ENCODE results near the gene SUGP1.

SUGP1 gene

DNA sequence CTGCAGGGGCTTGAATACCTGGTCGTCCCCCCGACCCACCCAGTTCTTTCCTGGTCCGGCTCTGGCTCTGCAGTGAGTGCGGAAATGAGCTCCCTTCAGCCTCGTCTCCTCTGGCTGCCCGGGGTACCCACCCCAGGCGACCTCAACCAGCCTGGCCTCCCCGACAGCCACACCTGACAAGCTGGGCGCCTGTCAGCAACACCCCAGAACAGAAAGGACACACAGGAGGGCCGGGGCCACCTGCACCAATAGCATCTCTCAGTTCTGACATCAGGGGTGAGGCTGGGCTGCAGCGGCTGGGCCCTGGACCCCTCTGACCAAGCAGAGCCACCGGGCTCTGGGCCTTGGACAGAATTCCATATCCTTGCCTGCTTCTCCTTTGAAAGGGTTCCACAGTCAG, 19.7 kb downstream of the SUGP1 start:
- no peak for DNase-seq

DNA sequence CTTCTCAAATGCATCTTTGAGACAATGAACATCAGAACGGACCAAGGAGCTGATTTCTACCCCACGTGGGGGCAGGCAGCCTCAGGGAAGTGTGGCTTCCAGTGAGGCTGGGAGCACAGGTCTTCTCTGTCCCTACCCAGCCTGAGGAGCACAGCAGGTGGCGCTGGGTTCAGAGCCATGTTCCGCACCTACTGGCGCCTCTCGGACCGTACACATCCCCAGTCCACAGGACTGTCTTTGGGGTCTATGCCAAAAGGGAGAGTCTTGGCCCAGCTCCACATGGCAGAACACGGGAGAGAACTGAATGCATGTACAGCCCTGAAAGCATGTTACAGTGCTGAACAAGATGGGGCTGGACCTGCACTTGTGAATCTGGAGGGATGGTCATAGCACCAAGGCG, 22.6 kb downstream of the SUGP1 start:
- no peak for DNase-seq

DNA sequence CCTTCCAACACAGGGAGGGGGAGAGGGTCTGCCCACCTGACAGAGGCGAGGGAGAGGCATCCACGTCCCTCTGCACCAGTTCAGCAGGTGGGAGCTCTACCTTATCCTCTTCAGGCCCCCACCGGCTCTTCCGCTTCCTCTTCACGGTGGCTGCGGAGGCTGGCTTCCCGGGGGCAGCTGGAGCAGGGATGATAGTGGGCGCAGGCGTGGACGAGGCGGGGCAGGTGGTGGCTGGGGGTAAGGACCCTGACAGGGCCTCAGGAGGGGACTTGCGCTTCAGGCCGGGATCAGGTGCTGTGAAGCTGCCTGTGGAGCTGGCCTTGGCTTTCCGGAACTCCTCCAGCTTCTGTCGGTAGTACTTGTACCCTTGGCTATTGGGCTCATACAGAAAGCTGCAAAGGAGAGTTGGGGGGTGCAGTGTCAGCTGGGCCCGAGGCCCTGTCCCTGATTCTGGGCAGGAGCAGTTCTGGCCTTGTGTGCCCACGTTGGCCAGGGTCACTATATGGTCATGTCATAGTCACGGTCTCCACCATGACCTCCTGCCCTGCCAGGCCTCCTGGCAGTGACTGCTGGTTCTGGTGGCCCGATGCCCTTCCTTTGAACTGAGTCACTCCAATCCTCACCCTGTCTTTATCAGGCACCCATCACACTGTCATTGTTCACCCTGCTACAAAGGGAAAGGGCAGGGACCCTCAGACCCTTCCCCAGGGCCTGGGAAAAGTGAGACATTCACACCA, 23.2 kb downstream of the SUGP1 start:
- no peak for DNase-seq

DNA sequence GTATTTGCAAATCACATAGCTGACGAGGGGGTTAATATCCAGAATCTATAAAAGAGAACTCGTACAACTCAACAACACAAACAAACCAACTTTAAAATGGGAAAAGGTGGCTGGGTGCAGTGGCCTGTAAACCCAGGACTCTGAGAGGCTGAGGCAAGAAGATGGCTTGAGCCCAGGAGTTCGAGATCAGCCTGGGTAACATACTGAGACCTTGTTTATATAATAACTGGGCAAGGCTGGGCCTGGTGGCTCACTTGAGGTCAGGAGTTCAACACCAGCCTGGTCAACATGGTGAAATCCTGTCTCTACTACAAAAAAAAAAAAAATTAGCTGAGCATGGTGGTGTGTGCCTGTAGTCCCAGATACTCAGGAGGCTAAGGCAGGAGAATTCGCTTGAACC, 25.4 kb downstream of the SUGP1 start:
- no peak for DNase-seq

DNA sequence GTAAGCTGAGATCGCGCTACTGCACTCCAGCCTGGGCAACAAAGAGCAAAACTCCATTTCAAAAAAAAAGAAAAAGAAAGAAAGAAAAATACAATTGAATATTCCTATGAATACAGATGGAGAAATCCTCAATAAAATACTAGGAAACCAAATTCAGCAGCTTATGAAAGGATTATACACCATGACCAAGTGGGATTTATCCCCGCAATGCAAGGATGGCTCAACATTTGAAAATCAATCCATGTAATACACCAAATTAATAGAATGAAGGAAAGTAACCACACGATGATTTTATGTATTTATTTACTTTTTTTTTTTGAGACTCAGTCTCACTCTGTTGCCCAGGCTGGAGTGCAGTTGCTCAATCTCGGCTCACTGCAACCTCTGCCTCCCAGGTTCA, 27.7 kb downstream of the SUGP1 start:
- no peak for DNase-seq

DNA sequence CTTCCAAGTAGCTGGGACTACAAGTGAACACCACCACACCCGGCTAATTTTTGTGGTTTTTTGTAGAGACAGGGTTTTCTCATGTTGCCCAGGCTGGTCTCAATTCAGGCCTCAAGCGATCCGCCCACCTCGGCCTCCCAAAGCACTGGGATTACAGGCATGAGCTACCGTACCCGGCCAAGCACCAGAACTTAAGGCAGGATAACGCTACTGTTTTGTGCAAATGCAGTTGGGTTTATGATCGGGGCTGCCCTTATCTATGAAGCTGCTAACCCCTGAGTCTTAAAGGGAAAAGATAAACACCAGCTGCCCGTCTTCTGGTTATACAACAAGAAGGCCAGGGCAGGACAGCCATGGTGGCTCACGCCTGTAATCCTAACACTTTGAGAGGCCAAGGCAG, 34.6 kb downstream of the SUGP1 start:
- no peak for DNase-seq

DNA sequence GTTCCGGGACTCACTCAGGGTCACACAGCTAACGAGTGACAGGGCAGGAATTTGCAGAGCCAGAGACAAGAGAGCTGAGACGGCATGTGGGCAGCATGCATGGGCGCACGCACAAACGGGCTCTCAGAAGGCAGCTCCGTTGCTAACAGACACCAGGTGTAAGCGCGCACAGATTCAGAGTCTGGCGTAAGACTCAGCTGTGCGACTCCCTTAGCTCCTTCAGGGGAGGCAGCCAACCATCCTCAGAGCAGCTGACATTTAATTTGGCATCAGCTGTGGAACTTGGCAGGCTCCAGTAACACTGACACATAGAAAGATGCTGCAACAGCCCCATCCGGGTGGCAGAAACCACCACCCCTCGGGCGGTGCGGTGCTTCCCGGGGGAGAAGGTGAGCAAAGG, 39.7 kb downstream of the SUGP1 start:
- no peak for DNase-seq

DNA sequence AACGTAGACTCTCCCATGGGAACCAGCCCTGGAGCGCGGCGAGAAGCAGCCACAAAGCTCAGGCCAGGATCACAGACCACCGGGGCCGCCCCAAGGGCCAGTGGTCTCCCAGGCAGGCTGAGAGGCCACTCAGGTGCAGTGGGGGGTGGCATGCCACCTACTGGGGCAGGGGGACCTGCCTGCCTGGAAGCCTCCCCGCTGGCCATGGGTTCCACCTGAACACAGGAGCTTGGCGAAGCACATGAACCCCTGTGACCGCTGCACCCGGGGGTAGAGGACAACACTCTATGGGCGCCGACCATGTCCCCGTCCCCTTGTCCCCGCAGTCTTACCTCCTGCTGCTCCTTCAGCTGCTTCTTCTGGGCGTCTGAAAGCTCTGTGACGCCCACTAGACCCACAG, 40.5 kb downstream of the SUGP1 start:
- DNase-seq = no peak

DNA sequence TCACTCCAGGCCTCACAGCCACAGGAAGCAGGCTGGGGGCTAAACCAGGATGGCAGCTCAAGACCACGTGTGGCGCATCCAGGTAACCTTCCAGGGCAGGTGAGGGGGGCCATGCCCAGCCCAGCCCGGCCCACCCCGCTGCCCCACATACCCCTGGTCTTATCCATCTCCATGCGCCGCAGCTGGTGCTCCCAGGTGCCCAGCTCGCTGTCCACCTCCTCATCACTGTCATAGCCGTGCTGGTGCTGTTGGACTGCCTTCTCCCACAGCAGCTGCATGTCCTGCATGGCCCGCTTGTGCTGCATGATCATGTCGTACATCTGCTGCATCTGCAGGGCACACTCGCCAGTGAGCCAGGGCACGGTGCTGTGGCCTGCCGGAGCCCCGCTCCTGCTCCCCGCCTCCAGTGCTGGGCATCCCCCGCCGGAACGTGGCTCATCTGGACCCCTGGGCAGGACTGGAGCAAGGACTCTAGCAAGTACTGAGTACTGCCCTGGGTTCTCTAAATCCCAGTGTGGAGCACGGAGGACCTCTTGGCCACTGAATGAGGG, 41.2 kb downstream of the SUGP1 start:
- no peak for DNase-seq

DNA sequence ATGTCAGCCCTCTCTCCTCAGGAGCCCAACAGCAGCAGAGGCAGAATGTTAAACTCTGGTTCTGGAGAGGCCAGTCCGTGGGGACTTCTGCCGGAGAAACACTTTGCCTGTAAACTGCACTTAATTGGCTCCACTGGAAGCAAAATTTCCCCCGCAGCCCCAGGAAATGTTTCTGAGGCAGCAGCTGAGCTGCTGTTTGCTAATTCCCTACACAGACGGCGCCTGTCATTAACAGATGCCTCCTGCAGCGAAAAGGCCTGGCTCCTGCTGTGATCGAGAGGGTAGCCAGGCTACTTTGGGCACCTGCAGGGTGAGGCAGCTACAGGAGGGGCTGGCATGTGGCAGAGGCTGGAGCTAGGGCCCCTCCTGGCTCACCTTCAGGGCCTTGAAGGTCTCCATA, 42.0 kb downstream of the SUGP1 start:
- no peak for DNase-seq

DNA sequence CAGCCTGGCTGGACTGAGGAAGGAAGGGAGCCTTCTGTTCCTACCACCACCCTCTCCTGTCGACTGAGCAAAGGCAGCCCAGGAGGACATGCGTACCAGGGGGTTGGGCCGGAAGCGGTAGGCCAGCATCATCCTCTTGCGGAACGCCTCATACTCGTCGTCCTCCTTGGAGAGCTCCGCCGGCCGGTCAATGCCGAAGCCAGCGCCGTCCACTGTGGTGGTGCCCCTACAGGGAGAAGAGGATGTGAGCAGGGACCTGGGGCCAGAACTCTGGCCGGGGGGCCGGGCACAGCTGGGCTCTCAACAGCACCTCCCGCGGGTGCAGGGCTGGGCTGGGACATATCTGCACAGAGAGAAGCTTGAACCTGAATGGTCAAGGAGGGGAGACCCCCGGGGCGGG, 43.5 kb downstream of the SUGP1 start:
- no peak for DNase-seq

DNA sequence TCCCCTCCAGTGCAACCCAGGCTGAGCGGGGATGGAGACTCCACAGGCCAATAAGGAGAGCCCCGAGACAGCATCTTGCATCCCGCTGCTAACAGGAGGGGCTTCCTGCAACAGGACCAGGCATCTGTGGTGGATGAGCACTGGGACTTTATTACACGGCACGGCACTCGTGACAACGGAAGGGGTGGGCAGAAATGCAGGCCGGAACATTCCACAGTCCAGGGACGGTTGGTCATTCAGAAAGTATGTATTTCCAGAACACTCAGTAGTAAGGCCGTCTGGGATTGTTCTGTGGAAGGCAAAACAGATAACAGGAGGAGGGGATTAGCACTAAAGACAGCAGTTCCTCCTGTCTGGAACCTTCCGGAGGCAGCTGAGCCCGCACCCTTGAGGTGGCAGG, 43.9 kb downstream of the SUGP1 start:
- DNase-seq = peak; percentile 62

DNA sequence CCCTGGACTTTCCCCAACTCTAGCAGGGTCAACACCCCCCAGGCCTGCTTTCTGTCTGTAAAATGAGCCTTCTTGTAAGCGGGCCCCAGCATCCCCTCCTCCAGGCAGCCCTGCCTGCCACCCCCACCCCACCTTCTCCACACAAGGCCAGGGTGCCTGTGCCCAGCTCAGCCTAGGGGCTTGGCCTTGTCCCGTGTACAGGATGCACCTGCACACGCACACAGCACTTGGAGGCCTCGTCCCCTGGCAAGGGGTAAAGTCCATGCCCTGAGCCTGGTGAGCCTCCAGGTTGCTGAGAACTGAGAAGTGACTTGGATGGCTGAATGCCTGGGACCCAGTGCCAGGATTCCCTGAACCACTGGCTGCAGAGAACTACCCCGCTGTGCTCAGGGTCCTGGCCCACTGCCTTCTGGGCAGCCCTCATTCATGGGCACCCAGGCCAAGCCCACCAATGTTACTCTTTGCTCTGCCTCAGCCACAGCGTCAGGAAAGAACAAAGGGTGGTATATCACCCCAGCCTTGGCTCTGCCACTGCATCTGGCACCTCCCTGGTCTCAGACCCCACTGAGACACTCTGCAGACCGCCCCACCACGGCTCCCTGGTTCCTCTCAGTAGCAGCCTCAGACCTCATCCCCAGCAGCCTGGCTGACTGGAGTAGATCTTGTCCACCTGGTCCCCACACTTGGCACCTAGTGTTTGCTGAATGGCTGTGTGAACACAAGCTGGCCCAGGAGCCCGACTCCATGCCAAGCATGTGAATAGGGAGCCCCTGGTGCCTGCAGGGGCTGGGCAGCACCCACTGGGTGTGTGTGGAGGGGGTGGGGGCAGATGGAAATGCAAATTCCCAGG, 45.4 kb downstream of the SUGP1 start:
- no peak for DNase-seq

DNA sequence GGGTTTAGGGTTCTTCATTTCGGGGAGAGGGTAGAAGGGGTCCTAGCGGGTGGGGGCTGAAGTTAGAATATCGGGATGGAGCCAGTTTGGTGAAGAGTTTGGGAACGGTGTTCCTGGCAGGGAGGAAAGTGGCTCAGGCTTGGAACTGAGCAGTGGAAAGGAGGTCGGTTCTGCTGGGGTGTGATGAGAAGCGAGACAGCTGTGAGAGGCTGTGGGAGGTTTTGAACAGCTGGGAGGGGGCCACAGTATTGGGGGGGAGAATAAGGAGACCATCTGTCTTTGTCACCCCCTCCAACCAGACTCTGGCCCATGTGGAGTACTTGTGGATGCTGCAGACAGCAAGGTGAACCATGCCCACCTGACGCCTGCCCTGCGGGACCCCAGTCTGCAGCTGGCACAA, 46.2 kb downstream of the SUGP1 start:
- DNase-seq = no peak

DNA sequence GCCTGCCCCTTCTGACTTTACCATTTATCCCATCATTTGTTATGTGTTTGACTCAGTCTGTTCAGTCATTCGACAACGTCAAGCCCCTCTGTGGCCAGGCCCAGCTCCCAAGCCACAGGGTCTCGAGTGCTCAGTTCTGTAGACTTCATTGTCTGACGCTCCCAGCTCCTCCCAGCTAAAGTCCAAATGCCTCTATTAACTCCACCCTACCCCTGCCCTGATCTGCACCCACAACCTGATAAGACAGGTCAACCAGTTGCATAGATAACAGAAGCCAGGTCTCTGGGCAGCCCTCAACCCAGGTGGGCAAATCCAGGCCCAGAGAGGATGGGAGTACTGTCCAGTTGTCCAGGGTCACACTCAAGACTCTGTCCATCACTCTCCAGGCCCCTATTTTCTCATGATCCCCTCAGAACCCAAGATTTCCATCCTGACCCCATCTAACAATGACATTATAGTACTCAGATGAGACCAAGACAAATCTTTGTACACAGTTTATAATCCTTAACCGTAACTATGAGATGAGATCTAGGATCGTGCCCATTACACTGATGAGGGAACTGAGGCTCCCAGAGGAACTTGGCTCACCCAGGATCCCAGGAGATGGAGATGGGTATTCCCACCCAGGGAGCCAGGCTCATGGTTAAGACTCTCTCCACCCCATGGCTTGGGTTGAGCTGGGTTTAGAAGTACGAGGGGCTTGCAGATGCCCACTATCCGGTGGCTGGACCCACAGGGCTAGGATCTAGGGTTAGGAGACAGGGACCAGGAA, 48.3 kb downstream of the SUGP1 start:
- DNase-seq = no peak

DNA sequence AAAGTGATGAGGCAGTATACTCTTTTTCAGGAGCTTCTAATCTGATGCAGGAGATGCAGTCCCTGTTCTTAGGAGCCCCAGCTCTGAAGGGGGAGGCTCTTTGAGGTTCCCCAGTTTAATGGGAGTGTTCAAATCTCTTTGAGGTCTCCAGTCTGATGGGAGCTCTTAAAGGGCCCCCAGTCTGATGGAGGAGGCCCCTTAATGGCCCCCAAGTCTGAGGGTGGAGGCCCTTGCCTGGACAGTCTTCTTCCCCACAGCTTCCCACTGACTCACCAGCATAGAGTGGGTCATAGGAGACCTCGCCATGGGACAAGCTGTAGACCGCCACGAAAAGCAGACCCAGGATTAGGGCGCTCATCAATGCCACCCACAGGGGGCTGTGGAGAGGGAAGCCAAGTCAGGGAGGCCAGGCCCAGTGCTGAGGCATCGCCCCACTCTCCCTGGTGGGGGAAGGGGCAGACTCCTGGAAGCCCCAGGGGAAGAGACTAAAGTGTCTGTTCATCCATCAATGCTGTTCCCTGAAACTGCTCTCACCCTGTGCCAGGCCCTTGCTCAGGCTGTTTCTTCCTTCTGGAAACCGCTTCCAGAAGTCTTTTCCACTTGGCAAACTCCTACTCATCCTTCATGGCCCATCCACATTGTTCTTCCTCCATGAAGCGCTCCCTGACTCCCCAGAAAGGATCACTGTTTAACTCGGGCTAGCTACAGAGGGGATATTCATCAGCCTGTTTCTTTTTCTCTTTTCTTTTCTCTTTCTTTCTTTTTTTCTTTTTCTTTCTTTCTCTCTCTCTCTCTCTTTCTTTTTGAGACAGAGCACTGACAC, 49.3 kb downstream of the SUGP1 start:
- DNase-seq = no peak

DNA sequence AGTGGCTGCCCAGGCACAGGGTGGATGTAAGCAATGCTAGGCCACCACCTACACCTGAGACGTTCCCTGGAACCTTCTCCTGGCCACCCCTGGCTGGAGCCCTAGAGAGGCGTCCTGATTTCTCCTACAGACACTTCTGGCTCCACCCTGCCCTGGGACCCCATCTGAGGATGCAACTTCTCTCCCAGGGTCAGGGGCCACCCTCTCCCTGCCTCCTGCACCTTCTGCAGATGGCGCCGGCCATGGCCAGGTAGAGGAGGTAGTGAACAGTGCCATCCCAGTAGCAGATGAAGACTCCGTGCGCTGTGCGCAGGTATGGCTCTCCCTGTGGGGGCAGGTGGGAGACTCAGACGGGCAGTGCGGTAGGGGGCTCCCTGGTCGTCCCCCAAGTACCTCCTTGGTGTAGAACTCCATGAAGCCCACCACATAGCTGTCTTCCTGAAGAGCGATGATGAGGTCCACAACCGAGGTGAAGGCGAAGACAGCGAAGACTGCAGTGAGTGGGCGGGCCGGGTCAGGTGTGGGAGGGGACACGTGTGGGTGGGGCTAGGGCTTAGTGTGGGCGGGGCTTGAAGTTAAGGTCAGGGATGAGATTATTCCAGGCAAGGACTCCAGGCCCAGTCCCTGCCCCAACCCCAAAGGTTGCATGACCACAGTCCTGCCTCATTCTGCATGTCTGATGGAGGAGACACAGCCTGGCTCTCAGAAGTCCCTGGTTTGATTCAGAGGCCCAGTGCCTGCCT, 50.2 kb downstream of the SUGP1 start:
- DNase-seq = no peak

DNA sequence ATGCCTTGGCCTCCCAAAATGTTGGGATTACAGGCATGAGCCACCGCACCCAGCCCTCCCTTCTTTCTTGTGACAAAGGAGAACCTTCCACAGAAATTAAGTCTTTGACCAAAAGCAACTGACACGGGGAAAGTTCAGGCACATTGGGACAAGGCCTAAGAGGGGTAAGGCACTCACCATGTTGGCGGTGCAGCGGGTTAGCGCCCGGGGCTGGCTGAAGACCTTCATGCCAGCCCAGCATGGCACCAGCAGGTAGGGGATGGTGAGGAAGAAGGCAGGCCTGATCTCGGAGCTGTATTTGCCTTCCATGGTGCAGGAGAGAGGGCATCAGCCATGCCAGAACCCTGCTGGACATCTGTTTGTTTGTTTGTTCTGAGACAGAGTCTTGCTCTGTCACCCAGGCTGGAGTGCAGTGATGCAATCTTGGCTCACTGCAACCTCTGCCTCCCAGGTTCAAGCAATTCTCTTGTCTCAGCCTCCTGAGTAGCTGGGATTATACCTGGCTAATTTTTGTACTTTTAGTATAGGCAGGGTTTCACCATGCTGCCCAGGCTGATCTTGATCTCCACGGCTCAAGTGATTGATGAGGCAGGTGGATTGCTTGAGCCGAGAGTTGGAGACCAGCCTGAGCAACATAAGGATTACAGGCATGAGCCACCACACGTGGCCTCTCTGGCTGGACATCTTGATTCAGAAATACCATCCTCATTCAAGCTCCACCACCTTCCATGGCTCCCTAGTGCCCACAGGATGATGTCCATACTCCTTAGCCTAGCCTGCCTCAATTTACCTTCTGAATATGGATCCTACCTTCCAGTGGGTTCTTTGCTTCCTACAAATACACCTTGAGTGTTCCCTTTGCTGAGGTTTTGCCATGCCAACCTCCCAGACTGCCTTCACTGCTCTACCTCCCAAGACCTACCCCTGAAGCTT, 51.6 kb downstream of the SUGP1 start:
- DNase-seq = no peak

DNA sequence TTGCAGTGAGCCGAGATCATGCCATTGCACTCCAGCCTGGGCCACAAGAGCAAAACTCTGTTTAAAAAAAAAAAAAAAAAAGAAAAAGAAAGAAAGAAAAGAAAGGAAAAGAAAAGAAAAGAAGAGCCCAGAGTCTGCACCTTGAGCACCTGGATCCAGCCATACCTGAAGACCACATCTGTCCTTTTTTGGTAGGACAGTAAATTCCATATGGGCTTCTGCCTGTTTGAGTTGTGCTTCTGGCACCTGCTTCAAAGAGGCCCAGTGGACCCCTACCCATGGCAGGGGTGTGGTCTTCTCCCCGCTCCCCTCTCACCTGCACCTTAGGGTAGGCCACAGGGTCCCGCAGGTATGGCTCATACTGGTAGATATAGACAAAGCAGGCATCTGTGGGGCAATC, 53.0 kb downstream of the SUGP1 start:
- no peak for DNase-seq

DNA sequence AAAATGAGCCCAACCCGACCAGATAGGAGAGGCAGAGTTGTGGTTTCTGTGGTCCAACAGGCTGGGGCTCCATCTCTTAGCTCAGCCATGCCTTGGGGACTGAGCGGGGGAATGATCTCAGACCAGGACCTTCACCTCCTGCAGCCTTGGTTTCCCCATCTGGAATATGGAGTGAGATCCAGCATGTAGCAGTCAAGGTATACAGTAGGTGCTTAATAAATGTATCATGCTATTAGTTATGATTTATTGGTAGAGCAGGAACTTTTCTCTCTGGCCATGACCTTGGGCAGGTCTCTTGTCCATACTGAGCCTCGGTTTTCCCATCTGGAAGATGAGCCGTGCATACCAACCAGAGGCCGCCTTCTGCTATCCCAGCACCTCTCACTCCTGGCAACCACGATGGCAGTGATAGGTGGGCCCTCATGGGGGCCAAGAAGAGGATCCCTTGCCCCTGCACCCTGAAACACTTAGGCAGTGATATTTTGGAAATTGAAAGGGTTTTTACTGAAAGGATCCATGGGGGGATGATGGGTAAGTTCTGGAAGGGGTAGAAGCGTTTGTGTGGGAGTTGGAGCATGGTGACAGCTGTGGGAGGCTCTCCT, 56.3 kb downstream of the SUGP1 start:
- no peak for DNase-seq
